Psoas muscle (tissue), 8 donors: Measurements from ENCODE around the gene TMBIM6. TPM values are rescaled to one million over a fixed set of nuclear protein-coding genes. Genes with fewer than 3 reads are reported as not detected.

Experiments used
- ATAC-seq, 4 donors: fragments of 200-7000 bp; cut with Tn5 transposase; one replicate each; pipeline ENCODE4 v1.9.1; 2020; ENCODE audit warnings: moderate library complexity in 3 of 4, mild to moderate bottlenecking in 2 of 4
- DNase-seq, 2 donors: peaks; one replicate each; pipeline ENCODE4 v3.0.0-alpha.2; 2020
- H3K27ac ChIP-seq: fragments of 200-600 bp; one replicate; pipeline ENCODE4 v1.8.0; 2022
- H3K27me3 ChIP-seq, 3 donors: fragments of 200-600 bp in 1 of 3; one replicate each; pipeline versions ENCODE4 v1.6.1 to v1.8.0; 2013 to 2022; ENCODE audit warnings: low read length in 2 of 3, mild to moderate bottlenecking in 2 of 3, moderate library complexity in 1 of 3; ENCODE audit not compliant: insufficient read depth in 3 of 3
- H3K36me3 ChIP-seq, 2 donors: fragments of 200-600 bp in 1 of 2; one replicate each; pipeline versions ENCODE4 v1.6.1 to v1.8.0; 2013 to 2022; ENCODE audit warnings: low read depth in 1 of 2, mild to moderate bottlenecking in 1 of 2, moderate library complexity in 1 of 2; ENCODE audit not compliant: insufficient read depth in 1 of 2
- H3K4me1 ChIP-seq: fragments of 200-600 bp; one replicate; pipeline ENCODE4 v1.8.0; 2022
- H3K4me3 ChIP-seq: fragments of 200-600 bp; one replicate; pipeline ENCODE4 v1.8.0; 2022; ENCODE audit warnings: mild to moderate bottlenecking
- H3K9me3 ChIP-seq: fragments of 200-600 bp; one replicate; pipeline ENCODE4 v1.8.0; 2022
- WGBS, 3 donors: extraction: QIAGEN DNeasy Blood & Tissue Kit; methylation state at CpG; one replicate each; pipeline versions ENCODE4 v1.1.6 to v1.1.7; 2013; 5-methylcytosine and 5-hydroxymethylcytosine counted together
- intact Hi-C, 2 donors: fragments of 100-400 bp; cut with DNase I; formaldehyde crosslinking; loops; one replicate each; pipeline versions ENCODE4 v1.11.0 to v1.14.2; 2022
- polyA plus RNA-seq, 3 donors: library from polyadenylated mRNA; stranded (reverse); fragments of 200-250 nt; gene quantifications; one replicate each; pipeline ENCODE4 v1.2.3, GENCODE V29; 2013
- total RNA-seq, 4 donors: library from RNA; stranded (reverse); fragmentation: NEBNext Ultra II Directional in 2 of 4; extraction: Animal tissue kit (Norgen Biotek cat#: 25700) in 2 of 4; gene quantifications; one replicate each; pipeline versions ENCODE4 v1.2.1 to v1.2.4, GENCODE V29; 2021 to 2023
- TF ChIP-seq, protein P1 (sequence below): fragments of 200-600 bp; IDR thresholded peaks from one replicate; pipeline ENCODE4 v1.8.0; 2022; ENCODE audit warnings: antibody characterized with exemption
- donor health status: healthy with polysubstance abuse.
- donor health status: DM: no; HTN: no; CAD: no; lungs with moderate emphysema.
- donor health status: Bipolar disorder and iron deficiency.
- donor health status: healthy.
- donor health status: DM: yes; HTN: yes; CAD: no.
- donor health status: DM: no; HTN: no; CAD: no.
- donor health status: DM: no; HTN: no; CAD: no.
- donor health status: DM: yes; HTN: yes; CAD: no.

Gene TMBIM6
- total and polyA plus RNA-seq, 7 donors, result 164 to 317 (median 243) TPM

DNA sequence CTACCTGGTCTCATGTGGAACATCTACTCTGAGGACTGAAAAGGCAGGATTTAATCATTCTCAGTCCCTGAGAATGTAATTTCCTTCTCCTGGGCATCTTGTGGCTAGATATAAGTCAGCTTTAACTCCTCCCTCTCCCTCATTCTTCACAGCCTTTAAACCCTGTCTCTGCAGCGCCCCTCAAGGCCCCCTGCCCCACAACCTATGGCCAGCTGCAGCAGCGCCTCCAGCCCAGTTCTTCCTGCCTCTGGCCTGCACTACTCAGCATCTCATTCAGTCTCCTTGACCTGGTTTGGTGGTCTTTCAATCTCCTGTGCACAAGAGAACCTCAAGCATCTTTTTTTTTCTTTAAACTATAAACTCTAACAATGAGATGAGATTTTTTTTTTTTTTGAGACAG lies 57.6 kb downstream of the TMBIM6 start:
- Histone ChIP-seq H3K4me1 (peaks cover 14% of the 10 kb centered on the region), H3K27ac (no peak overlapping the region), H3K36me3 (peaks cover 6 to 82% of the 10 kb centered on the region in 2 donors), H3K9me3 (no peaks in the 10 kb centered on the region), H3K4me3 (no peak overlapping the region), H3K27me3 (no peaks in the 10 kb centered on the region)
- WGBS, 3 donors, result 91 to 93% (median 93%) methylated on average over 2 of the region's 2 CpGs
- ATAC-seq (no peak), DNase-seq (no peak)
- TF ChIP-seq, protein P1, sequence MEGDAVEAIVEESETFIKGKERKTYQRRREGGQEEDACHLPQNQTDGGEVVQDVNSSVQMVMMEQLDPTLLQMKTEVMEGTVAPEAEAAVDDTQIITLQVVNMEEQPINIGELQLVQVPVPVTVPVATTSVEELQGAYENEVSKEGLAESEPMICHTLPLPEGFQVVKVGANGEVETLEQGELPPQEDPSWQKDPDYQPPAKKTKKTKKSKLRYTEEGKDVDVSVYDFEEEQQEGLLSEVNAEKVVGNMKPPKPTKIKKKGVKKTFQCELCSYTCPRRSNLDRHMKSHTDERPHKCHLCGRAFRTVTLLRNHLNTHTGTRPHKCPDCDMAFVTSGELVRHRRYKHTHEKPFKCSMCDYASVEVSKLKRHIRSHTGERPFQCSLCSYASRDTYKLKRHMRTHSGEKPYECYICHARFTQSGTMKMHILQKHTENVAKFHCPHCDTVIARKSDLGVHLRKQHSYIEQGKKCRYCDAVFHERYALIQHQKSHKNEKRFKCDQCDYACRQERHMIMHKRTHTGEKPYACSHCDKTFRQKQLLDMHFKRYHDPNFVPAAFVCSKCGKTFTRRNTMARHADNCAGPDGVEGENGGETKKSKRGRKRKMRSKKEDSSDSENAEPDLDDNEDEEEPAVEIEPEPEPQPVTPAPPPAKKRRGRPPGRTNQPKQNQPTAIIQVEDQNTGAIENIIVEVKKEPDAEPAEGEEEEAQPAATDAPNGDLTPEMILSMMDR, result no peak
- intact Hi-C loops, result no loop called here

DNA sequence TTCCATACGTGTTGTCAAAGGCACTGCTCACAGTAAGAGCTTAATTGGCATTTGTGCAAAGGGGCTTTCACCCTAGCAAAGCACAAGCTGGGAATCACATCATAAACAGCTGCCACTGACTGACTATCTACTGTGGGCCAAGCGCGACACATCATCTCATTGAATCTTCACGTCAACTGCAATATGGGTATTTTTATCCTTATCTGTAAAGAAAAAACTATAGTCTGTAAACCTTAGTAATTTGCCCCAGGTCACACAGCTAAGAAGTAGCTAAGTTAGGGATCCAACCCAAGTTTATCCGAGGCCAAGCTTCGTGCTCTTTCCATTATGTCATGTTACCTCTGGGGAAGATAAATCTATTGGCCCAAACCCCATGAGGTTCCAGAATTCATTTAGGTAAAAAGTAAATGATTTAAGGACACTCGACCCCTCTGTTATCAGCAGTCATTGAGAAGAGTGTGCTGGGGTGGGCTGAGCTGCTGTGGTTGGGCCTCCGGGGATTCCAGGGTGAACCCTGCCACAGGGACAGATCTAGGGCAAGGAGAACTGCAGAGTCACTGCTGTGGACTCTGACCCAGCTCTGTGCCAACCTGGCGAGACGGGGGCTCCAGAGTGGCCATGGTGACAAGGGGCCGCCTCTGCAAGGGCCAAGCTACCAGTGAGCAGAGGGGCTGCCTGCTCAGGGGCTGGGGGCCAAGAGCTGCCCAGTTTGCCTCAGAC lies 59.2 kb downstream of the TMBIM6 start:
- Histone ChIP-seq H3K4me3 (peak overlapping the region; percentile 22), H3K27ac (peak overlapping the region; percentile 85), H3K36me3 (peaks cover 3 to 83% of the 10 kb centered on the region in 2 donors), H3K4me1 (peaks cover 14% of the 10 kb centered on the region), H3K27me3 (no peaks in the 10 kb centered on the region), H3K9me3 (no peaks in the 10 kb centered on the region)
- TF ChIP-seq, protein P1, result no peak
- ATAC-seq (peak; percentile 71 to 84 (median 82)), DNase-seq (peak in 1 of 2 donors; percentile 61)
- 42 to 56% (median 56%) methylated on average over 11 of the region's 11 CpGs for WGBS, 3 donors
- intact Hi-C loops, result no loop called here

DNA sequence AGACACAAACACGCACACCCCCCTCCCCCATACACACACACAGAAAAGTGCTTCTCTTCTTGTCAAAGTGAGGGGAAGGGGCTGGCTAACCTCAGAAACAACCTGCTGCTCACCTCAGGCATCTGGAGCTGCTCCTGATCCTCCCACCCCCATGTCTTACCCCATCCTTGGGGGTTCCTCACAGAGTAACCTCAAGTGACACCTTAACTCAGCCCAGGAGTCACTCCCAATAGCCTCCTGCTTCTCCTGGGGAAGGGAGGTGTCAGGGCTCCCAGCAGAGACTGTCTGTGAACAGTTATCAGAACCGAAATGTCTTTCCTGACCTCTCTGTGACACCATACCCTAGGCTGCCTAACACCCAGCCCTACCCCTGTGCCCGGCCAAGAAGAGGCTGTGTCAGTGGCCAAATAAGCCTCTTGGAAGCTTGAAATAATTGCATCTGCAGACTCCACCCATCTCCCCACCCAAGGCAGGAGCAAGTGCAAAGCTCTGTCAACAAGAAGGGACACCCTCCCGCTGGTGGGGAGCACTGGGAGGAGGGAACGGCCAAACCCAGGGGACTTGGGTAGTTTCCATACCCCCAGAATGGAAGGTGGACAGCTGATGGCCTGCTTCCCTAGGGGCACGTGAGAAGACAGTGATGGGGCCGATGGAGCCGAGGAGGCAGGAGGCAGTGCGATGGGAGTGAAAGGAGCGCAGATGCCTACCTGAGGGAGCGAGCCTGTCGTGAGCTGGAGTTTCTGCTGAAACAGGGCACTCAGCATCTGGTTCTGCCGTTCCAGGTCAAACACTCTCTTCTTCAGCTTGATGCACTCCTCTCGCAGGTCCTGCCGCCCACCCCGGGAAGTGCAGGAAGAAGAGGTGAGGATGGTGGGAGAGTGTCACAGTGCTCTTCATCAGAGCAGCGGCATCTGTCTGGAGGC lies 60.0 kb downstream of the TMBIM6 start:
- peak overlapping the region; percentile 85 for H3K27ac ChIP-seq
- intact Hi-C loops, result no loop called here

DNA sequence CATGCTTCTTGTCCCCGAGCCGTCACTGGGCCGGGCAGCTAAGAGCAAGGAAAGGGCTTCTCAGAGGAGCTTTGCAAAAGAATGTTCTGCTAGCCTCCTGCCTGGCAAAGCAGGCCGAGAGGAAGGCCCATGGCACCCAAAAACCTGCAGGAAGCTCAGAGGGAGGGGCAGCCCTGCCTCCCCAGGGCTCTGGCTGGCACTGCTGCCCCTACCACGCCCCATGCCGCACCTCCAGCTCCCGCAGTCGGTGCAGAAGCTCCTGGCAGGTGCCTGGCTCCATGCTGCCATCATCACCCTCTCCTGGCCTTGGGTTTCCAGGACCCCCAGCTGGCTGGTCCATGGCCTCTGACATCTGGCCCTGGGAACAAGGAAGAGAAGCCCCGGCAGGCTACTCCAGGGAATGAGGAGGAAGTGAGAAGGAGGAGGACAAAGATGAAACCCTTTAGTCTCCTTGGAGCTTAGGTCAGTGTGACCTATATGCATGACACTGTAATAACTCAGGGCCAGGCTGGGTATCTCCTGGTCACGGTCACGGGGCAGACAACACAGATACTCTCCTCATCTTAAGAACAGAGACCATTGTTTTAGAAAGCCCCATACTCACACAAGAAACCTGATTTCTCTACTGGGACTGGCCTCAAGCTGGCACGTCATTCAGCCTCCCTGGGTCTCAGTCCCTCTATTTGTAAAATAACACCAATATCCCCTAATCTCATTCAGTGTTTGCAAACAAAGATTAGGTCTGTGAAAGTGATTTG lies 62.5 kb downstream of the TMBIM6 start:
- intact Hi-C loops, result no loop called here
- H3K27me3 ChIP-seq, result no peaks in the 10 kb centered on the region
- H3K36me3 ChIP-seq, result peaks cover 1 to 63% of the 10 kb centered on the region in 2 donors
- TF ChIP-seq, protein P1, result no peak
- ATAC-seq (no peak), DNase-seq (peak in 1 of 2 donors; percentile 30)
- WGBS, 3 donors, result 77 to 81% (median 78%) methylated on average over 12 of the region's 12 CpGs
- no peak overlapping the region for H3K4me3 ChIP-seq
- no peaks in the 10 kb centered on the region for H3K9me3 ChIP-seq
- no peak overlapping the region for H3K27ac ChIP-seq
- H3K4me1 ChIP-seq, result peaks cover 23% of the 10 kb centered on the region

More for the DNA sequence above, 60.0 kb downstream of the TMBIM6 start:
- Histone ChIP-seq H3K4me1 (peaks cover 14% of the 10 kb centered on the region), H3K9me3 (no peaks in the 10 kb centered on the region), H3K4me3 (peak overlapping the region; percentile 22), H3K36me3 (peaks cover 3 to 84% of the 10 kb centered on the region in 2 donors), H3K27me3 (no peaks in the 10 kb centered on the region)
- TF ChIP-seq, protein P1, result no peak
- peak in 1 of 2 donors; percentile 55 for DNase-seq
- 54 to 73% (median 59%) methylated on average over 17 of the region's 17 CpGs for WGBS, 3 donors
- peak; percentile 10 to 76 (median 72) for ATAC-seq
